Measurements from ENCODE around the gene IKZF2. TPM values are rescaled to one million over a fixed set of nuclear protein-coding genes. Genes with fewer than 3 reads are reported as not detected.

The IKZF2 gene
- total RNA-seq, 2 experiments from 2014 or later, result 14.7 to 41.4 TPM

DNA sequence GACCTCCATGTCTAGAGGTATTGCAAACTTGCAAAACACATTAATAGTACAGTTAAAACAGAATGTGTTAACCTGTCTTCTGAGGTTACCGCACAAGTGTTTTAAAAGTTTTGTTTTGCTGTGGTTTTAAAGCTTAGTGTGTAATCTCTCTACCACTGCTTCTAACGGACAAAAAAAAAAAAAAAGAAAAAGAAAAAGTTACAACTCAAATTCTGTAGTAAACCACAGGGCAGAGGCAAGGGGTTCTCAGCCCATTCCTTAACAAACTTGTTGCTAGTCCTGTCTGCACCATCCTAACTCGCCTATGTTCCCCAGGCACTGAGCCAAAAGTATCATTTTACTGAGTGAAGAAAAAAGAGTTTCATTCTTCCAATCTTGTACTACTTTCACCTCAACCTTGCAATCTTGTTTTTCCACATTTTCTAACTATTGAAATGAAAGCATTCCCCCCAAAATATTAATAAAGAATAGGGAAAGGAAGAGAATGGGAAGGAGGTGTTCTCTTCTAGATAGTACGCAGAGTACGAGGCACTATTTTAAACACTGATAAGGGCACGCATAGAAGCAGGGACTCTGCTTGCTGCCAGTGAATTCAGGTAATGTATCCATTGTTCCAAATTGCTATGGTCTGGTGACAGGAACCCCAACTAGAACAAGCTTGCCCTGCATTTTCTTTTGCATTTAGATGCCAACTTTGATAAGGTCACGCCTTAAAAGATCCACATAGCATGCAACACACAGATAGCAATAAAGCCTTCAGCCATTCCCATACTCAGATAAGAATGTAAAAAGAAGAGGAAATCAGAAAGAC lies 47.1 kb downstream of the IKZF2 start:
- Mint-ChIP-seq H3K4me3 (peak overlapping the region; percentile 22), H3K4me1 (peaks cover 12% of the 10 kb centered on the region), H3K9me3 (ENCODE audit: low read depth) (no peaks in the 10 kb centered on the region), H3K36me3 (no peaks in the 10 kb centered on the region), H3K27me3 (no peaks in the 10 kb centered on the region), H3K27ac (peak overlapping the region; percentile 60)
- DNase-seq, result no peak
- ATAC-seq, result peak; percentile 54
- CTCF ChIA-PET, result no interaction called here

DNA sequence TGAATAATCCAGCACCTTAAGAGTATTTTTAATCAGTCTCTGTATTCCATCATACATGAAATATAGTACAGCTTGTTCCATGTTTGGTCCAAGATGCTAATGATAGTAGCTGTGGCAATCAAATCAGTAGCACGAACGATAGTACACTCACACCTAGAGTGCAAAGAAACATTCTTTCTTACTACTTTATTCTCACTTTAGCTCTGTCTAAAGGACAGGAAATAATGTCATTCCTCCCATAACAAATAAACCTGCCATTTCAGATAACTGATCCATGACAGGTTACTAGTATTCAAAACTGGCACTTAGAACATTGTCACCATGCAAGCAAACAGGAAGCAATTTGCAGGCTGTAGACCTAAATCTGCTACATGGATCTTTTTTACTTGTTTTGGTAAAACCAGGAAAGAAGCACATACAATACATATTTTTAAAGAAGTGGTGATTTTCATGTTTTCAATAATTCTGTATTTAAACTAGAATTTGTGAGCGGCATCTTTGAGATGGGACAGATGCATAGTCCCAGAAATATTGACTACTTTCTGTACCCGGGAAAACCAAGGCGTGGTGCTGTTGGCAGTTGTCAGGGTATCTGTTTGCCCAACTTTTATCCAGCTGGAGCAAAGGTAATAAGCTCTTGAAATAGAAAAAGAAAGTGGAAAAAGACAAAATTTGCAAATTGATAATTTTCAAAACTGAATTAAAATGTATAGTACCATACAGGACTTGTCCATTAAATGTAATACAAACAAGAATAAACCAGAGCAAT lies 49.5 kb downstream of the IKZF2 start:
- Mint-ChIP-seq H3K36me3 (no peaks in the 10 kb centered on the region), H3K9me3 (ENCODE audit: low read depth) (no peaks in the 10 kb centered on the region), H3K4me1 (peaks cover 12% of the 10 kb centered on the region), H3K27me3 (no peaks in the 10 kb centered on the region), H3K4me3 (no peak overlapping the region), H3K27ac (peak overlapping the region; percentile 52)
- CTCF ChIA-PET, result no interaction called here
- DNase-seq (no peak), ATAC-seq (no peak)

DNA sequence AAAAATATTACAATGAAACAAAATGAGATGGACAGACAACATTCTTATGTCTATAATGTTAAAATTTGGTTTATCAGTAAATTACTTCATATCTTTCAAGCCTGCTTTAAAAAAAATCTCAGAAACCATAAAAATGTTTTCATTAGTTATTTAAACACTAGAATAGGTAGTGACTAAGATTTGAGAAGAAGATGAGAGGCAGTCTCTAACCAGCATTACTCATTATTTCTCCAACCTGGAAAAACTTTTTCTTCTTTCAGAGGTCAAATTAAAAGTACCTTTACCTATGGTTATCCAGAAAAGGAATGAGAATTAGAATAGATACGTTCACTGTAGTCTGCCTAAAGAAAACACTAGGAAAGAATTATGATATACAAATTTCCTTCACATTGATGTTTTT lies 50.3 kb downstream of the IKZF2 start:
- Mint-ChIP-seq H3K36me3 (no peaks in the 10 kb centered on the region), H3K27ac (no peak overlapping the region), H3K27me3 (no peaks in the 10 kb centered on the region), H3K9me3 (ENCODE audit: low read depth) (no peaks in the 10 kb centered on the region), H3K4me1 (peaks cover 12% of the 10 kb centered on the region), H3K4me3 (no peak overlapping the region)
- DNase-seq (no peak), ATAC-seq (no peak)
- CTCF ChIA-PET, result no interaction called here

DNA sequence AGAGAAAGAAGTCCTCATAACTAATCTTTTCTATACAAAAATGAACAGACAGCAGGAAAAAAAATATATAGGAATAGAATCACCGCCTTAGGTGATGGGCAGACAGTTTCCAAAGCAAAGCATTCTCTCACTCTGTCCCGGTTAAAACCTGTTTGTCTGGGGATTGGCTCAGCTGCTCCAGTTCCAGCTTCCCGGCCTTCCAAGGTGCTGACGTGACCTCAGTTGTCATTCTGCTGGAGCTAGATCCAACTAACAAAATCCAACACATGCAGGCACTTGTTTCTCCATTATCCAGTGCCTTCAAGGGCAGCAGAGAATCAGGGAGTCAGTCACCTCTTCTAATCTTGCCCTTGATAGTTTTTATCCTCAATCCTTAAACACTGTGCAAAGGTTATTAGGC lies 52.8 kb downstream of the IKZF2 start:
- peaks cover 2% of the 10 kb centered on the region for H3K4me1 Mint-ChIP-seq
- no peaks in the 10 kb centered on the region for H3K27me3 Mint-ChIP-seq
- CTCF ChIA-PET, result no interaction called here
- no peak for ATAC-seq
- no peaks in the 10 kb centered on the region for H3K9me3 Mint-ChIP-seq (ENCODE audit: low read depth)
- no peak overlapping the region for H3K27ac Mint-ChIP-seq
- no peak for DNase-seq
- H3K4me3 Mint-ChIP-seq, result no peak overlapping the region
- H3K36me3 Mint-ChIP-seq, result no peaks in the 10 kb centered on the region

DNA sequence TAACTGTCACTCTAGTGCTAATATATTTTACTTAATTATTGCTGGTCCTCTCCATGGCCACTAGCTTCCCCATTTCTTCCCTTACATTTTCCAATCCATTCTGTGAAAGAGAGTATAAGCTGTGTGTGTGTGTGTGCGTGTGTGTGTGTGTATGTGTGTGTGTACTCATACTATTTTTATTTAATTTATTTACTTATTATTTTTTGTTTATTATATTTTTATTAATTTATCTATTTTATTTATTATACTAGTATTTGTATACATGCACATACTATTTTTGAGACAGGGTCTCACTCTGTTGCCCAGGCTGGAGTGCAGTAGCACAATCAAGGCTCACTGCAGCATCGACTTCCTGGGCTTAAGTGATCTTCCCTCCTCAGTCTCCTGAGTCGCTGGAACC lies 59.6 kb downstream of the IKZF2 start:
- Mint-ChIP-seq H3K27ac (no peak overlapping the region), H3K36me3 (no peaks in the 10 kb centered on the region), H3K27me3 (no peaks in the 10 kb centered on the region), H3K9me3 (ENCODE audit: low read depth) (no peaks in the 10 kb centered on the region), H3K4me1 (no peaks in the 10 kb centered on the region), H3K4me3 (no peak overlapping the region)
- DNase-seq (no peak), ATAC-seq (no peak)
- CTCF ChIA-PET, result no interaction called here

DNA sequence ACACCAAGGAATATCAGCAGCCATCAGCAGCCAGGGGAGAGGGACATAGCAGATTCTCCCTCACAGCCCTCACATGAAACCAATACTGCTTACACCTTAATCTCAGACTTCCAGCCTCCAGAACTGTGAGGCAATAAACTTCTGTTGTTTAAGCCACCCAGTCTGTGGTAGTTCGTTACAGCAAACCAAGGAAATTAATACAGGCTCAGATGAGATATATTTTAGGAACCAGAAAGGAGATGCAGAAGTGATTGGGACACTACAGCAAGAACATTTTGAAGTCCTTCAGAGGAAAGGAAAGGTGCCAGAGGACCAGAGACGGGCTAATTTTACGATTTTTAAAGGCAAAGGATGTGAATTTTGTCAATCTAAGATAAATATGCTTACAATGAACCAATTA lies 60.6 kb downstream of the IKZF2 start:
- CTCF ChIA-PET, result no interaction called here
- Mint-ChIP-seq H3K9me3 (ENCODE audit: low read depth) (no peaks in the 10 kb centered on the region), H3K36me3 (no peaks in the 10 kb centered on the region)

DNA sequence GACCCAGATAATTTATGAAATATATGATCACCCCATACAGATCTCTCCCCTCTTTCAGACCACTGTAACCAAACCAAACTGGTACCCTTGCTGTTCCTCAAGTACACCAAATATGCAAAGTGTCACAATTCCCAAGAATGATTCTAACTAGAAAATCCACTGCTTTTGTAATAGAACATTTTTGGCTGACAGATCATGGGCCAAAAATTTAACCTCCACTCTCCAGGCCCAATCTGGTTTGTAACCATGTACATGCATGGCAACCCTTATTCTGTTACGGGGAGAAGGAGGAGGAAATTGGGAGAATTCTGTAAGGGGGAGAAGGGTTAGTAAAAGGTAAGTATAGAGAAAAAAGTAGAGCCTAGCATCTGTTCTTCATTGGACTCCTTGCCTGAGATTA lies 62.0 kb downstream of the IKZF2 start:
- Mint-ChIP-seq H3K4me3 (no peak overlapping the region), H3K27me3 (no peaks in the 10 kb centered on the region), H3K9me3 (ENCODE audit: low read depth) (no peaks in the 10 kb centered on the region), H3K4me1 (no peaks in the 10 kb centered on the region), H3K27ac (no peak overlapping the region), H3K36me3 (no peaks in the 10 kb centered on the region)
- CTCF ChIA-PET, result no interaction called here
- DNase-seq (no peak), ATAC-seq (no peak)

More for the DNA sequence above, 60.6 kb downstream of the IKZF2 start:
- DNase-seq, result no peak
- no peak overlapping the region for H3K27ac Mint-ChIP-seq
- no peaks in the 10 kb centered on the region for H3K4me1 Mint-ChIP-seq
- no peaks in the 10 kb centered on the region for H3K27me3 Mint-ChIP-seq
- no peak for ATAC-seq
- H3K4me3 Mint-ChIP-seq, result no peak overlapping the region

DNA sequence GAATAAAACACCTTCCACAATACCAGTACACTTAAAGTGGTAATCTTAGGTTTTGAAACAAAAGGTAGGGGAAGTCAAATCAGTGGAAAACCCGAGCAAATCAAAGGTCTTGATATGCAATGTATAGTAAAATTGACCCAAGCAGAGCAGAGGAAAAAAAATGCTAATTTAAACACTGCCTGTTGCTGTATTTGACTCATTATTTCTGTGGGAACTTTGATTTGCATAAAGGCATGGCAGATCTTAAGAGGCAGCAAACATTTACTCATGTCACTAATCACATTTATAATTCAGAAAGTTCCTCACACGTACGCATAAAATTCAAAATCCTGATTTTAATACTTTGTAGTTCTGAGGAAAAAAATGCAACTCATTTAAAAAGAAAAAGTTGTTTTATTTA lies 64.4 kb downstream of the IKZF2 start:
- DNase-seq, result no peak
- CTCF ChIA-PET, result no interaction called here
- Mint-ChIP-seq H3K9me3 (ENCODE audit: low read depth) (no peaks in the 10 kb centered on the region), H3K4me1 (no peaks in the 10 kb centered on the region), H3K4me3 (no peak overlapping the region), H3K36me3 (no peaks in the 10 kb centered on the region), H3K27me3 (no peaks in the 10 kb centered on the region), H3K27ac (no peak overlapping the region)
- ATAC-seq, result no peak

DNA sequence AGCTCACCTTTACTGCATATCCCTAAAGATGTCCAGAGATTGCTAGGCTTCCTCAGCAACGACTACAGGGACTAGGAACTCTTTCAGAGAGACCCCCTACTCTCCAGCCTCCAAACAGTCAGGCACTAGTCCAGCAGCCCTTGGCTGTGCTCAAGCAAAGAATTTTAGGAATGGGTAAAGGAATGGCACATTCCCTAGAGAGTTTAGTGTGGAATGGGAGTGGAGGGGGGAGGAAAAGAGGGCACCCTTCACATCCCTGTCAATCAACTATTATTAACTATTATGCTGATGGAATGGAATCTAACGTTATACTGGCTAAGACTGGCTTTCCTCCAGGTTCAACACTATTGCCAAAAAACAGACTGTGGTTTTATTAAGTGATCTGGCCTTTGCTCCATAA lies 64.8 kb downstream of the IKZF2 start:
- DNase-seq, result no peak
- Mint-ChIP-seq H3K36me3 (no peaks in the 10 kb centered on the region), H3K4me1 (no peaks in the 10 kb centered on the region), H3K4me3 (no peak overlapping the region), H3K9me3 (ENCODE audit: low read depth) (no peaks in the 10 kb centered on the region), H3K27me3 (no peaks in the 10 kb centered on the region), H3K27ac (no peak overlapping the region)
- CTCF ChIA-PET, result no interaction called here
- ATAC-seq, result no peak

DNA sequence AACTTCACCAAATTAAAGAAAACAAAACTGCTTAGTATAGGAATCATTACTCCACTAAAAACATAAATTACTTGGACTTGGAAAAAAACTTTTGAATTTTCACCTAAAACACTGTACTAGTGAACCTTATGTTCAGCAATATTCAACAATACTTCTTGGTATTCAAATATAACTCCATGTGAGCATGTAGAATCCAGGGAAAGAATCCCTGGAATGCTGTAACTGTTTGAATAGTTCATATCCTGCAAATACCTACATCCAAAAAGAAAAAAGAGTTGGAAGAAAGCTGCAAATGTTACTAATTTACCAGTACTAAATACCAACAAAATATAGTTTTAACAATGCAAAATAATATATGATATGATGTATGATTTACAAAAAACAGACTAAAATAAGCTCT lies 65.4 kb downstream of the IKZF2 start:
- Mint-ChIP-seq H3K4me1 (no peaks in the 10 kb centered on the region), H3K4me3 (no peak overlapping the region), H3K27me3 (no peaks in the 10 kb centered on the region), H3K36me3 (no peaks in the 10 kb centered on the region), H3K27ac (no peak overlapping the region), H3K9me3 (ENCODE audit: low read depth) (no peaks in the 10 kb centered on the region)
- CTCF ChIA-PET, result no interaction called here
- DNase-seq (no peak), ATAC-seq (no peak)

DNA sequence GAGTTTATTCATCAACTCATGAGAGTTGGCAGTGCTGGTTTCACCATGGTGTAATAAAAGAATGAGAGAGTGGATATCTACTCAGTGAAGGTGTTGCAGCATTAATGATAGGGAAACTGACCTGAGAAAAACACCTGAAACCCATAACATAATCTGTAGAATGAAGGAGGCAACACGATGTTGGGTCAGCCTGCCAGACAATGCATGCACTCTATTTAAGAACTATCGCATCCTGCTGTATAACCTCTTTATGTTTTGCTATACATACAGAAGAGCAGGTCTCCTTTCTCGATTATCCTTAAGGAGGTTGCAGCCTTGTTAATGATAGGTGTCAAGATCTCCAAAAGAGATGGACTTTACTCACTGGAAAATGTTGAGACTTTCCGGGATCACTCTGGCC lies 65.9 kb downstream of the IKZF2 start:
- ATAC-seq, result no peak
- H3K4me3 Mint-ChIP-seq, result no peak overlapping the region
- H3K4me1 Mint-ChIP-seq, result no peaks in the 10 kb centered on the region
- H3K27ac Mint-ChIP-seq, result no peak overlapping the region
- H3K36me3 Mint-ChIP-seq, result no peaks in the 10 kb centered on the region
- H3K27me3 Mint-ChIP-seq, result no peaks in the 10 kb centered on the region
- CTCF ChIA-PET, result no interaction called here
- no peak for DNase-seq
- no peaks in the 10 kb centered on the region for H3K9me3 Mint-ChIP-seq (ENCODE audit: low read depth)

DNA sequence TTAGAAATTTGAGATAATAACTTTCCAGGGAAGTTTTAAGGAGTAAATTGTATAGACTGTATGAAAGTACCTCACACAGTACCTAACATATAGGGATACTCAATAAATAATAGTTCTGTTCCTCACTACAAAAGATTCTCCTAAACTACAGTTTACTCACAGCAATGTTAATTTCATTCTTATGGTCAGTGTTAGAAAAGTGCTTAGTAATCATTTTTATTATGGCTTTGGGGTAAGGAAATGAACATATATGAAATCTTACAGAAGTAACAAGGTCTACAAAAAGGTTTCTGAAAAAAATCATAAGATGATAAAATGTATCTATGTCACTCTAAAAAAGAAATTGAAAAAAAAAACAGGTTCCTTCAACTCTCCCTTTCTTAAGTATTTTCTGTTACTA lies 67.2 kb downstream of the IKZF2 start:
- DNase-seq (no peak), ATAC-seq (no peak)
- H3K27ac Mint-ChIP-seq, result no peak overlapping the region
- no peaks in the 10 kb centered on the region for H3K4me1 Mint-ChIP-seq
- H3K9me3 Mint-ChIP-seq (ENCODE audit: low read depth), result no peaks in the 10 kb centered on the region
- H3K36me3 Mint-ChIP-seq, result no peaks in the 10 kb centered on the region
- H3K27me3 Mint-ChIP-seq, result no peaks in the 10 kb centered on the region
- no peak overlapping the region for H3K4me3 Mint-ChIP-seq
- CTCF ChIA-PET, result no interaction called here

DNA sequence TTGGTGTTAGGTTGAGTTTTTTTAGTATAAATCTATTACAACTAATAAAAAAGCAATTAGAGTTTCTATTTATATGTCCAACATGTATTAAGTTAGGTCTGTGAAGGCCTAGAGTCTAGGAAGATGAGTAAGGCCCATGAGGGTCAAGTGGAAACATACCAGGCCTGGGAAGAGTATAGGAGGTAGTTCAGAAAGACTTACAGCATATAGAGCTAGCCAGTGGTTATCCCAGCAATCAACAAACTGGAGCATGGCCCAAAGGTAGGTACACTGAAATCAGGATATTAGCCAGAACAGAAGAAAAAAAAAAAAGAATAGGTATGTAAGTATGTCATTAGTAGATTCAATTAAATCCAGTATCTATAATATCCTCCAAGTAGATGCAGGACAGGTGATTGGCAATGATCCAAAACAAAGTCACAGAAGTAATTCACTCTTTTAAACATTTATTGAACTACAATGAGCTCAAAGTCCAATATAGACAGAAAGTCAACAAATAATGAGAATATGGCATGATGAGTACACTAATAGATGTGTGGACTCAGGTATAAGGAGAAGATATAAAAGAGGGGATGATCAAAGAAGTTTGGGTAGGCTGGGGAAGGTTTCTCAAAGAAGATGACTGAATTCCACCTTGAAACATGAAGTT lies 70.3 kb downstream of the IKZF2 start:
- no peak overlapping the region for H3K27ac Mint-ChIP-seq
- H3K27me3 Mint-ChIP-seq, result no peaks in the 10 kb centered on the region
- peaks cover 4% of the 10 kb centered on the region for H3K36me3 Mint-ChIP-seq
- ATAC-seq (no peak), DNase-seq (no peak)
- H3K4me3 Mint-ChIP-seq, result no peak overlapping the region
- CTCF ChIA-PET, result interaction anchor here (1.1 kb wide), 1 partner anchor 23 kb away, joined by 3 read pairs; no protein-coding TSS in a partner anchor
- no peaks in the 10 kb centered on the region for H3K4me1 Mint-ChIP-seq
- no peaks in the 10 kb centered on the region for H3K9me3 Mint-ChIP-seq (ENCODE audit: low read depth)

DNA sequence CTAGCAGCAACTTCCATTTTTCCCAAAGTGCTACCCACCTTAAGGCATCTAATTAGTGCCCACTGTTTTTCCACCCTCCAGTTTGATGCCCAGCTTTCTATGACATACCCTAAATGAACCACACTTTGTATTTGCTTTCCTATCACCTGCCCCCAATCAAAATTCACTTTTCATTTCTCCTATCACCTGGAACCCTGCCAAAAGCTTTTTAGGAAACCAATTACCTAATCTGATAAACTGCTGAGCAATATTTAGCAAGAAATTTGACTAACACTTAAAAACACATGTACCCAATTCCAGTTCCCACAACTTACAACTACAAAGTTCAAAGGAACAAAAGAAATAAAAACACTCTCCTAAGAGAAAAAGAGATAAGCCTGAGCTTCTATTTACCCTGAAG lies 71.7 kb downstream of the IKZF2 start:
- no peaks in the 10 kb centered on the region for H3K9me3 Mint-ChIP-seq (ENCODE audit: low read depth)
- no peak for ATAC-seq
- DNase-seq, result no peak
- H3K36me3 Mint-ChIP-seq, result peaks cover 4% of the 10 kb centered on the region
- H3K27ac Mint-ChIP-seq, result no peak overlapping the region
- H3K27me3 Mint-ChIP-seq, result no peaks in the 10 kb centered on the region
- no peak overlapping the region for H3K4me3 Mint-ChIP-seq
- H3K4me1 Mint-ChIP-seq, result no peaks in the 10 kb centered on the region
- CTCF ChIA-PET, result no interaction called here

Data from activated CD8-positive, alpha-beta memory T cell treated with anti-CD3 and anti-CD28 coated beads, Interleukin-2, amount 10 ng/mL, durations not matched to agents 7 days and 5 days (primary cell).